GM23338 (cell line): ENCODE data around the gene MED27. TPM values are rescaled to one million over a fixed set of nuclear protein-coding genes. Genes with fewer than 3 reads are reported as not detected.

ENCODE experiments used
- ATAC-seq: fragments of 200-7000 bp; cut with Tn5 transposase; 3 replicates; pipeline ENCODE4 v1.9.1; 2020
- DNase-seq: peaks from one replicate; pipeline ENCODE4 v3.0.0-alpha.2; 2015; ENCODE audit warnings: low spot score
- H2AFZ ChIP-seq: fragments of 200-600 bp; sonication (generic); 2 replicates; pipeline ENCODE4 v1.8.0; 2016; ENCODE audit warnings: antibody characterized with exemption, mild to moderate bottlenecking, moderate library complexity
- H3F3A ChIP-seq: fragments of 200-600 bp; sonication (generic); replicated peaks from 2 replicates; pipeline ENCODE4 v1.8.0; 2017; ENCODE audit warnings: antibody characterized with exemption, mixed run types, low read depth
- H3K27ac ChIP-seq: fragments of 200-600 bp; sonication (generic); 2 replicates; pipeline ENCODE4 v1.6.1; 2016; ENCODE audit warnings: low read depth
- H3K27me3 ChIP-seq: fragments of 200-600 bp; sonication (generic); 2 replicates; pipeline ENCODE4 v1.8.0; 2016; ENCODE audit warnings: mild to moderate bottlenecking, mixed run types, moderate library complexity; ENCODE audit not compliant: insufficient read depth
- H3K36me3 ChIP-seq: fragments of 200-600 bp; sonication (generic); 2 replicates; pipeline ENCODE4 v1.8.0; 2016; ENCODE audit warnings: mild to moderate bottlenecking; ENCODE audit not compliant: insufficient read depth
- H3K4me1 ChIP-seq: fragments of 200-600 bp; sonication (generic); 2 replicates; pipeline ENCODE4 v1.8.0; 2016; ENCODE audit warnings: mild to moderate bottlenecking, moderate library complexity; ENCODE audit not compliant: insufficient read depth
- H3K4me2 ChIP-seq: fragments of 200-600 bp; sonication (generic); 2 replicates; pipeline ENCODE4 v1.7.1; 2017; ENCODE audit warnings: mixed run types
- H3K4me3 ChIP-seq: fragments of 200-600 bp; sonication (generic); 2 replicates; pipeline ENCODE4 v1.6.1; 2016; ENCODE audit warnings: mixed run types
- H3K79me2 ChIP-seq: fragments of 200-600 bp; sonication (generic); replicated peaks from 2 replicates; pipeline ENCODE4 v1.8.0; 2017; ENCODE audit warnings: mild to moderate bottlenecking; ENCODE audit not compliant: insufficient read depth
- H3K9me2 ChIP-seq: fragments of 200-600 bp; sonication (generic); 2 replicates; pipeline ENCODE4 v1.8.0; 2017; ENCODE audit not compliant: insufficient read depth
- H4K20me1 ChIP-seq: fragments of 200-600 bp; sonication (generic); replicated peaks from 2 replicates; pipeline ENCODE4 v1.8.0; 2017; ENCODE audit warnings: mild to moderate bottlenecking; ENCODE audit not compliant: insufficient read depth
- H3K27ac Mint-ChIP-seq: 2 replicates; pipeline ENCODE4 v1.8.0; 2020; ENCODE audit warnings: inconsistent platforms, mild to moderate bottlenecking, moderate library complexity, mixed read lengths
- H3K27me3 Mint-ChIP-seq: 3 replicates; pipeline ENCODE4 v1.8.0; 2022; ENCODE audit warnings: low read depth, mild to moderate bottlenecking, moderate library complexity, mixed read lengths, inconsistent platforms; ENCODE audit not compliant: insufficient read depth, poor library complexity
- H3K36me3 Mint-ChIP-seq: 3 replicates; pipeline ENCODE4 v1.8.0; 2021; ENCODE audit warnings: low read depth, mild to moderate bottlenecking, inconsistent platforms, moderate library complexity, mixed read lengths
- H3K4me1 Mint-ChIP-seq: 3 replicates; pipeline ENCODE4 v1.8.0; 2020; ENCODE audit warnings: mild to moderate bottlenecking, inconsistent platforms, mixed read lengths
- H3K4me3 Mint-ChIP-seq: 3 replicates; pipeline ENCODE4 v1.8.0; 2021; ENCODE audit warnings: moderate library complexity, mild to moderate bottlenecking, inconsistent platforms, mixed read lengths
- H3K9me3 Mint-ChIP-seq: 3 replicates; pipeline ENCODE4 v1.8.0; 2020; ENCODE audit warnings: moderate library complexity, mild to moderate bottlenecking, inconsistent platforms, mixed read lengths
- CREB1 ChIP-seq: fragments of 250-450 bp; sonication (Bioruptor Pico); IDR thresholded peaks from 2 replicates; pipeline ENCODE4 v1.5.0; 2020; ENCODE audit warnings: low read depth, mild to moderate bottlenecking, moderate library complexity
- EZH2 ChIP-seq: fragments of 200-600 bp; sonication (generic); IDR thresholded peaks from one replicate; pipeline ENCODE4 v1.8.0; 2017; ENCODE audit warnings: antibody characterized with exemption, mild to moderate bottlenecking, low read depth; ENCODE audit not compliant: unreplicated experiment
- EZH2phosphoT487 ChIP-seq: fragments of 200-600 bp; sonication (generic); IDR thresholded peaks from one replicate; pipeline ENCODE4 v1.8.1; 2018; ENCODE audit warnings: antibody characterized with exemption; ENCODE audit not compliant: unreplicated experiment
- JUNB ChIP-seq: IDR thresholded peaks from one replicate; pipeline ENCODE4 v1.6.1; 2016; ENCODE audit warnings: antibody characterized with exemption; ENCODE audit not compliant: unreplicated experiment
- NANOG ChIP-seq: IDR thresholded peaks from 2 replicates; pipeline ENCODE4 v1.6.1; 2016; ENCODE audit warnings: antibody characterized with exemption, borderline replicate concordance
- POLR2AphosphoS5 ChIP-seq: IDR thresholded peaks from 2 replicates; pipeline ENCODE4 v1.6.1; 2016; ENCODE audit warnings: antibody characterized with exemption, low read depth
- REST ChIP-seq: IDR thresholded peaks from one replicate; pipeline ENCODE4 v1.6.1; 2018; ENCODE audit warnings: antibody characterized with exemption; ENCODE audit not compliant: unreplicated experiment
- STAT1 ChIP-seq: IDR thresholded peaks from one replicate; pipeline ENCODE4 v1.6.1; 2016; ENCODE audit warnings: antibody characterized with exemption; ENCODE audit not compliant: unreplicated experiment
- ZNF114 ChIP-seq: fragments of 250-450 bp; sonication (Bioruptor Pico); IDR thresholded peaks from 2 replicates; pipeline ENCODE4 v1.5.0; 2020; ENCODE audit warnings: mild to moderate bottlenecking, moderate library complexity
- ZNF331 ChIP-seq: fragments of 250-450 bp; sonication (Bioruptor Pico); IDR thresholded peaks from 2 replicates; pipeline ENCODE4 v1.5.0; 2020; ENCODE audit warnings: low read depth, mild to moderate bottlenecking, moderate library complexity
- polyA plus RNA-seq: library from polyadenylated mRNA; unstranded; fragments of >200 nt; fragmentation: Nextera tagmentation; extraction: Ambion mirVana; gene quantifications from 2 replicates; pipeline ENCODE4 v1.2.1, GENCODE V29; 2016
- total RNA-seq: library from RNA; depleted of rRNA; stranded (reverse); fragments of >200 nt; shearing (Covaris generic); gene quantifications from 2 replicates; pipeline ENCODE4 v1.2.3, GENCODE V29; 2014
- TF ChIP-seq, protein P1 (sequence below), 2 experiments: fragments of 200-600 bp in 1 of 2; sonication (generic) in 1 of 2; conservative IDR thresholded peaks; 2 replicates each; pipeline versions ENCODE4 v1.5.1 to v1.6.1; 2016 to 2017; ENCODE audit warnings: antibody characterized with exemption in 2 of 2, low read depth in 2 of 2, mild to moderate bottlenecking in 2 of 2, moderate library complexity in 1 of 2
- TF ChIP-seq, protein P2 (sequence below): fragments of 250-450 bp; sonication (Bioruptor Pico); IDR thresholded peaks from 2 replicates; pipeline ENCODE4 v1.5.0; 2020; ENCODE audit warnings: mild to moderate bottlenecking, moderate library complexity
- TF ChIP-seq, protein P3 (sequence below): IDR thresholded peaks from 2 replicates; pipeline ENCODE4 v1.6.1; 2016; ENCODE audit warnings: antibody characterized with exemption

MED27 gene
- total and polyA plus RNA-seq, 2 experiments from 2014 or later = 30.6 to 35.0 TPM

DNA sequence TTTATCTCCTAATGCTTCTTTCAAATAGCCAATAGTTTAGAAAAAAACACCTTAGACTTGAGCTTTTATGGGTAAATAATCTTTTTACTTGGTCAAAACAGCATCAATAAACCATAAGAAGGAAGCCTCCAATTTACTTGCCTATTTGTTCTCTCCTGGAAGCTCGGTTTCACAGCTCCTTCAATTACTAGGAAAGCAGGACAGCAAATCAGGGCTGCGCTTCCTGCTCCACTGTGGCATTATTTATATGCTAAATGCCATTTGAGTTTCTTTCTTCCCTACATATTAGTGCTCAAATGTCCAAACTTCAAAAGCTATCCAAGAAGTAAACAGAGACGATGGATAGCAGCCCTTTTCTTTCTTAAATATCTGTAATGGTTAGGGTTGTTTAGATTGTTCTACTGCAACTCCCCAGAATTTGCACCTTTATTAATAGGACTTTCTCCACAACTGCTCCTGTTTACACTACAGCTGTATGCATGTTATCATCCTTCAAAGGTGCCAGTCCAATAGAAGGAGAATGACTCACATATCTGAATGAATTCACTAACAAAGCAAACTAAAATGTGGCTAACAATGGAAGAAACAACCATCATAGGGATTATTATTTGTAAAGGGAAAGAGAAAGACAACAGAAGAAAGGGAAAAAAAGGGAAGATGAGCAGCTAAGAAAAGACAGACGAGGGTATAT lies 58.7 kb downstream of the MED27 start:
- H3K4me1 Mint-ChIP-seq = peaks cover 61% of the 10 kb centered on the region

More for the DNA sequence above, 58.7 kb downstream of the MED27 start:
- Histone ChIP-seq H3K36me3 (no peaks in the 10 kb centered on the region), H3K27ac (no peak overlapping the region), H3K79me2 (peaks cover 69% of the 10 kb centered on the region), H4K20me1 (peaks cover 3% of the 10 kb centered on the region; the same call in 1 of the 2 replicates), H3K4me1 (peaks cover 42% of the 10 kb centered on the region), H3K4me3 (no peak overlapping the region), H3K27me3 (no peaks in the 10 kb centered on the region), H3F3A (no peaks in the 10 kb centered on the region), H3K4me2 (peak overlapping the region; percentile 50), H2AFZ (no peak overlapping the region), H3K9me2 (no peaks in the 10 kb centered on the region)
- Mint-ChIP-seq H3K27ac (no peak overlapping the region), H3K9me3 (no peaks in the 10 kb centered on the region), H3K27me3 (no peaks in the 10 kb centered on the region), H3K36me3 (no peaks in the 10 kb centered on the region), H3K4me3 (no peak overlapping the region)
- DNase-seq (no peak), ATAC-seq (no peak)
- no peak for TF ChIP-seq EZH2
- no peak for TF ChIP-seq NANOG
- TF ChIP-seq, protein P1, sequence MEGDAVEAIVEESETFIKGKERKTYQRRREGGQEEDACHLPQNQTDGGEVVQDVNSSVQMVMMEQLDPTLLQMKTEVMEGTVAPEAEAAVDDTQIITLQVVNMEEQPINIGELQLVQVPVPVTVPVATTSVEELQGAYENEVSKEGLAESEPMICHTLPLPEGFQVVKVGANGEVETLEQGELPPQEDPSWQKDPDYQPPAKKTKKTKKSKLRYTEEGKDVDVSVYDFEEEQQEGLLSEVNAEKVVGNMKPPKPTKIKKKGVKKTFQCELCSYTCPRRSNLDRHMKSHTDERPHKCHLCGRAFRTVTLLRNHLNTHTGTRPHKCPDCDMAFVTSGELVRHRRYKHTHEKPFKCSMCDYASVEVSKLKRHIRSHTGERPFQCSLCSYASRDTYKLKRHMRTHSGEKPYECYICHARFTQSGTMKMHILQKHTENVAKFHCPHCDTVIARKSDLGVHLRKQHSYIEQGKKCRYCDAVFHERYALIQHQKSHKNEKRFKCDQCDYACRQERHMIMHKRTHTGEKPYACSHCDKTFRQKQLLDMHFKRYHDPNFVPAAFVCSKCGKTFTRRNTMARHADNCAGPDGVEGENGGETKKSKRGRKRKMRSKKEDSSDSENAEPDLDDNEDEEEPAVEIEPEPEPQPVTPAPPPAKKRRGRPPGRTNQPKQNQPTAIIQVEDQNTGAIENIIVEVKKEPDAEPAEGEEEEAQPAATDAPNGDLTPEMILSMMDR (conservative IDR thresholded peaks at IDR 0.05; ENCODE audit: low read depth in 2 of 2) = no peak
- no peak for TF ChIP-seq EZH2phosphoT487
- TF ChIP-seq ZNF331 (CRISPR knock-in tag) = no peak
- no peak for TF ChIP-seq REST
- TF ChIP-seq, protein P2, sequence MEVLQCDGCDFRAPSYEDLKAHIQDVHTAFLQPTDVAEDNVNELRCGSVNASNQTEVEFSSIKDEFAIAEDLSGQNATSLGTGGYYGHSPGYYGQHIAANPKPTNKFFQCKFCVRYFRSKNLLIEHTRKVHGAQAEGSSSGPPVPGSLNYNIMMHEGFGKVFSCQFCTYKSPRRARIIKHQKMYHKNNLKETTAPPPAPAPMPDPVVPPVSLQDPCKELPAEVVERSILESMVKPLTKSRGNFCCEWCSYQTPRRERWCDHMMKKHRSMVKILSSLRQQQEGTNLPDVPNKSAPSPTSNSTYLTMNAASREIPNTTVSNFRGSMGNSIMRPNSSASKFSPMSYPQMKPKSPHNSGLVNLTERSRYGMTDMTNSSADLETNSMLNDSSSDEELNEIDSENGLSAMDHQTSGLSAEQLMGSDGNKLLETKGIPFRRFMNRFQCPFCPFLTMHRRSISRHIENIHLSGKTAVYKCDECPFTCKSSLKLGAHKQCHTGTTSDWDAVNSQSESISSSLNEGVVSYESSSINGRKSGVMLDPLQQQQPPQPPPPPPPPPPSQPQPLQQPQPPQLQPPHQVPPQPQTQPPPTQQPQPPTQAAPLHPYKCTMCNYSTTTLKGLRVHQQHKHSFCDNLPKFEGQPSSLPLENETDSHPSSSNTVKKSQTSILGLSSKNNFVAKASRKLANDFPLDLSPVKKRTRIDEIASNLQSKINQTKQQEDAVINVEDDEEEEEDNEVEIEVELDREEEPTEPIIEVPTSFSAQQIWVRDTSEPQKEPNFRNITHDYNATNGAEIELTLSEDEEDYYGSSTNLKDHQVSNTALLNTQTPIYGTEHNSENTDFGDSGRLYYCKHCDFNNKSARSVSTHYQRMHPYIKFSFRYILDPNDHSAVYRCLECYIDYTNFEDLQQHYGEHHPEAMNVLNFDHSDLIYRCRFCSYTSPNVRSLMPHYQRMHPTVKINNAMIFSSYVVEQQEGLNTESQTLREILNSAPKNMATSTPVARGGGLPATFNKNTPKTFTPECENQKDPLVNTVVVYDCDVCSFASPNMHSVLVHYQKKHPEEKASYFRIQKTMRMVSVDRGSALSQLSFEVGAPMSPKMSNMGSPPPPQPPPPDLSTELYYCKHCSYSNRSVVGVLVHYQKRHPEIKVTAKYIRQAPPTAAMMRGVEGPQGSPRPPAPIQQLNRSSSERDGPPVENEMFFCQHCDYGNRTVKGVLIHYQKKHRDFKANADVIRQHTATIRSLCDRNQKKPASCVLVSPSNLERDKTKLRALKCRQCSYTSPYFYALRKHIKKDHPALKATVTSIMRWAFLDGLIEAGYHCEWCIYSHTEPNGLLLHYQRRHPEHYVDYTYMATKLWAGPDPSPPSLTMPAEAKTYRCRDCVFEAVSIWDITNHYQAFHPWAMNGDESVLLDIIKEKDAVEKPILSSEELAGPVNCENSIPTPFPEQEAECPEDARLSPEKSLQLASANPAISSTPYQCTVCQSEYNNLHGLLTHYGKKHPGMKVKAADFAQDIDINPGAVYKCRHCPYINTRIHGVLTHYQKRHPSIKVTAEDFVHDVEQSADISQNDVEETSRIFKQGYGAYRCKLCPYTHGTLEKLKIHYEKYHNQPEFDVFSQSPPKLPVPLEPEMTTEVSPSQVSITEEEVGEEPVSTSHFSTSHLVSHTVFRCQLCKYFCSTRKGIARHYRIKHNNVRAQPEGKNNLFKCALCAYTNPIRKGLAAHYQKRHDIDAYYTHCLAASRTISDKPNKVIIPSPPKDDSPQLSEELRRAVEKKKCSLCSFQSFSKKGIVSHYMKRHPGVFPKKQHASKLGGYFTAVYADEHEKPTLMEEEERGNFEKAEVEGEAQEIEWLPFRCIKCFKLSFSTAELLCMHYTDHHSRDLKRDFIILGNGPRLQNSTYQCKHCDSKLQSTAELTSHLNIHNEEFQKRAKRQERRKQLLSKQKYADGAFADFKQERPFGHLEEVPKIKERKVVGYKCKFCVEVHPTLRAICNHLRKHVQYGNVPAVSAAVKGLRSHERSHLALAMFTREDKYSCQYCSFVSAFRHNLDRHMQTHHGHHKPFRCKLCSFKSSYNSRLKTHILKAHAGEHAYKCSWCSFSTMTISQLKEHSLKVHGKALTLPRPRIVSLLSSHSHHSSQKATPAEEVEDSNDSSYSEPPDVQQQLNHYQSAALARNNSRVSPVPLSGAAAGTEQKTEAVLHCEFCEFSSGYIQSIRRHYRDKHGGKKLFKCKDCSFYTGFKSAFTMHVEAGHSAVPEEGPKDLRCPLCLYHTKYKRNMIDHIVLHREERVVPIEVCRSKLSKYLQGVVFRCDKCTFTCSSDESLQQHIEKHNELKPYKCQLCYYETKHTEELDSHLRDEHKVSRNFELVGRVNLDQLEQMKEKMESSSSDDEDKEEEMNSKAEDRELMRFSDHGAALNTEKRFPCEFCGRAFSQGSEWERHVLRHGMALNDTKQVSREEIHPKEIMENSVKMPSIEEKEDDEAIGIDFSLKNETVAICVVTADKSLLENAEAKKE (CRISPR knock-in tag) = no peak
- no peak for TF ChIP-seq JUNB
- TF ChIP-seq POLR2AphosphoS5 = no peak
- no peak for TF ChIP-seq STAT1
- TF ChIP-seq, protein P3, sequence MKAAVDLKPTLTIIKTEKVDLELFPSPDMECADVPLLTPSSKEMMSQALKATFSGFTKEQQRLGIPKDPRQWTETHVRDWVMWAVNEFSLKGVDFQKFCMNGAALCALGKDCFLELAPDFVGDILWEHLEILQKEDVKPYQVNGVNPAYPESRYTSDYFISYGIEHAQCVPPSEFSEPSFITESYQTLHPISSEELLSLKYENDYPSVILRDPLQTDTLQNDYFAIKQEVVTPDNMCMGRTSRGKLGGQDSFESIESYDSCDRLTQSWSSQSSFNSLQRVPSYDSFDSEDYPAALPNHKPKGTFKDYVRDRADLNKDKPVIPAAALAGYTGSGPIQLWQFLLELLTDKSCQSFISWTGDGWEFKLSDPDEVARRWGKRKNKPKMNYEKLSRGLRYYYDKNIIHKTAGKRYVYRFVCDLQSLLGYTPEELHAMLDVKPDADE = no peak
- no peak for TF ChIP-seq CREB1 (CRISPR knock-in tag)
- no peak for TF ChIP-seq ZNF114 (CRISPR knock-in tag)
